Mesendoderm (in vitro differentiated cells): ENCODE data around the gene VPS26C.

ENCODE experiments used
- DNase-seq: peaks from one replicate; pipeline ENCODE4 v3.0.0; 2013
- H2AK5ac ChIP-seq: 2 replicates; pipeline ENCODE4 v1.6.1; 2013; ENCODE audit warnings: low read length, inconsistent platforms
- H2BK120ac ChIP-seq: 2 replicates; pipeline ENCODE4 v1.6.1; 2013; ENCODE audit warnings: low read depth, mild to moderate bottlenecking, low read length, moderate library complexity, mixed read lengths
- H2BK15ac ChIP-seq: replicated peaks from 2 replicates; pipeline ENCODE4 v1.6.1; 2013; ENCODE audit warnings: low read depth, mild to moderate bottlenecking, moderate library complexity
- H2BK5ac ChIP-seq: 2 replicates; pipeline ENCODE4 v1.6.1; 2013; ENCODE audit warnings: low read length, inconsistent platforms
- H3K18ac ChIP-seq: 2 replicates; pipeline ENCODE4 v1.6.1; 2013; ENCODE audit warnings: mild to moderate bottlenecking, low read length, mixed read lengths
- H3K23ac ChIP-seq: one replicate; pipeline ENCODE4 v1.6.1; 2013; ENCODE audit warnings: low read length
- H3K27ac ChIP-seq: 2 replicates; pipeline ENCODE4 v1.5.1; 2013; ENCODE audit warnings: low read depth, mild to moderate bottlenecking, inconsistent platforms, low read length, moderate library complexity
- H3K27me3 ChIP-seq: 2 replicates; pipeline ENCODE4 v1.6.1; 2013; ENCODE audit warnings: low read length, control low read depth, mild to moderate bottlenecking, inconsistent platforms; ENCODE audit not compliant: insufficient read depth, poor library complexity
- H3K36me3 ChIP-seq: 2 replicates; pipeline ENCODE4 v1.6.1; 2013; ENCODE audit warnings: low read length, inconsistent platforms; ENCODE audit not compliant: control insufficient read depth, insufficient read depth
- H3K4ac ChIP-seq: one replicate; pipeline ENCODE4 v1.6.1; 2013; ENCODE audit warnings: low read depth, mild to moderate bottlenecking, low read length, moderate library complexity
- H3K4me1 ChIP-seq: 2 replicates; pipeline ENCODE4 v1.6.1; 2013; ENCODE audit warnings: low read depth, low read length, inconsistent platforms; ENCODE audit not compliant: control insufficient read depth
- H3K4me2 ChIP-seq: 2 replicates; pipeline ENCODE4 v1.6.1; 2013; ENCODE audit warnings: low read length
- H3K4me3 ChIP-seq: 2 replicates; pipeline ENCODE4 v1.5.1; 2013; ENCODE audit warnings: mild to moderate bottlenecking, low read length
- H3K56ac ChIP-seq: one replicate; pipeline ENCODE4 v1.6.1; 2013; ENCODE audit warnings: low read length
- H3K79me1 ChIP-seq: 2 replicates; pipeline ENCODE4 v1.6.1; 2013; ENCODE audit warnings: low read length, inconsistent platforms
- H3K79me2 ChIP-seq: 2 replicates; pipeline ENCODE4 v1.6.1; 2013; ENCODE audit warnings: mild to moderate bottlenecking, low read length; ENCODE audit not compliant: control insufficient read depth, insufficient read depth
- H3K9ac ChIP-seq: 2 replicates; pipeline ENCODE4 v1.6.1; 2013; ENCODE audit warnings: low read length, inconsistent platforms
- H4K5ac ChIP-seq: one replicate; pipeline ENCODE4 v1.6.1; 2013; ENCODE audit warnings: low read length
- H4K8ac ChIP-seq: one replicate; pipeline ENCODE4 v1.6.1; 2013; ENCODE audit warnings: low read depth, mild to moderate bottlenecking, control low read depth, low read length, moderate library complexity
- WGBS: extraction: QIAGEN DNeasy Blood & Tissue Kit; methylation state at CpG from one replicate; pipeline ENCODE4 v1.1.7; 2013; ENCODE audit warnings: low lambda C conversion rate, missing lambda C conversion rate; ENCODE audit not compliant: insufficient coverage; ENCODE audit errors: extremely low coverage; 5-methylcytosine and 5-hydroxymethylcytosine counted together

Gene VPS26C

DNA sequence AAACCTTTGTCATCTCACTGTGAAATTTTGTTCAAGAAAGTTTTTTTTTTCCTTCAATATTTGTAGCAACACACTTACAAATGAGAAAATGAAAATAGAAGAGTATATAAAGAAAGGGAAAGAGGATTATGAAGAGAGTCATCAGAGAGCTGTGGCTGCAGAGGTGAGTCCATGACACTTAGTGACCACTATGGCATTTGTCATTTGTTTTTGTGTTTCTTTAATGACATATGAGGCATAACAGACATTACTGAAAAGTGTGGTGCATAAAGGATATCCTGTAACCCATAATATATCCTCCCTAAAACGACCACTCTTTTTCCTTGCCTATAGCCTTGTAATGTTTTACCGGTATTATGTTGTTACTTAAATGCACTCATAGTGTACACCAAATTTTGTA lies 80.2 kb downstream of the VPS26C start:
- H2AK5ac ChIP-seq = no peak overlapping the region
- no peaks in the 10 kb centered on the region for H3K4me1 ChIP-seq
- H2BK5ac ChIP-seq = no peak overlapping the region
- no peak overlapping the region for H3K9ac ChIP-seq
- H3K27me3 ChIP-seq = no peaks in the 10 kb centered on the region
- H4K5ac ChIP-seq = no peak overlapping the region
- no peak overlapping the region for H3K4me2 ChIP-seq
- DNase-seq = no peak
- no peak overlapping the region for H3K23ac ChIP-seq
- no peak overlapping the region for H3K56ac ChIP-seq
- H3K79me2 ChIP-seq = no peaks in the 10 kb centered on the region
- H4K8ac ChIP-seq = no peak overlapping the region
- WGBS = no CpG with 5 or more reads among the region's 2 CpGs
- H3K36me3 ChIP-seq = no peaks in the 10 kb centered on the region
- no peak overlapping the region for H3K18ac ChIP-seq
- no peak overlapping the region for H3K4me3 ChIP-seq
- no peak overlapping the region for H3K27ac ChIP-seq
- no peak overlapping the region for H3K4ac ChIP-seq
- H2BK15ac ChIP-seq = no peak overlapping the region
- H3K79me1 ChIP-seq = no peaks in the 10 kb centered on the region
- no peak overlapping the region for H2BK120ac ChIP-seq

DNA sequence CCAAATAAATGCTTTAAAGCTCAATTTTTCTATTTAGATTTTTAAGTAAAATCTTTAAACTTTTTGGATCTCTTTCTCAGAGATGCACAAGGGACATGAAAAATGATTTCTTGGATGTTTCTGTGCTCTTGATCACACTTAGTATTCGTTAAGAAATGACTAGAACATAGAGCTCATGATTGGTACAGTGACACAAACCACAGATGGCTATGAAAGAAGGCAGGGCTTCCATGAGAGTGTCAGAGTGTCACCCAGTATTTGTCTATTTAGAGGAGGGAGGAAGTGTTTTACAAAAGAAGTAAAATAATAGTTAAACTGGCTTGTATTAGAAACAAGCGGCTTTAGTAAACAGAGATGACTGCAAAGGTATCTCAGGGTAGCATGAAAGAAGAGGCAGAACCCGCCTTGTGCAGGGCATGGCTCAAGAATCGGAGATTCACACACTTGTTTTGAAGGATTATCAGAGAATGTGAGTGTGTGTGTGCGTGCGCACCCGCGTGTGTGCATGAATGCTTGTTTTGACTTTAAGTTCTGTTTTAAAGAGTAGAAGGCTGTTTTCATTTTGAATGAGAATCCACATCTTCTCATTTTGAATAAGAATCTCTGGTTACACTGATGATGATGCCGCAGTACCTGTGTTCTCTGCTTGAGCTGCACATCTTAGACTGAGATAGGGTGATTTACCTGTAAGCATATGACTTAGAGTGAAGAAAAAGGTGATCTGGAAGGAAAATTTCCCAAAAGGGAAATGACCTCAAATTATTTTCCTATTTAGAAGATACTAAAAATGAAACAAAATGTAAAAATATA lies 82.1 kb downstream of the VPS26C start:
- no peaks in the 10 kb centered on the region for H3K79me2 ChIP-seq
- no peak overlapping the region for H2BK15ac ChIP-seq
- no peaks in the 10 kb centered on the region for H3K79me1 ChIP-seq
- no peak overlapping the region for H4K8ac ChIP-seq
- H3K4ac ChIP-seq = no peak overlapping the region
- no peak overlapping the region for H3K27ac ChIP-seq
- no peak overlapping the region for H4K5ac ChIP-seq
- H3K4me2 ChIP-seq = no peak overlapping the region
- H2BK5ac ChIP-seq = no peak overlapping the region
- H3K4me3 ChIP-seq = no peak overlapping the region
- WGBS = no CpG with 5 or more reads among the region's 9 CpGs
- no peaks in the 10 kb centered on the region for H3K4me1 ChIP-seq
- no peaks in the 10 kb centered on the region for H3K36me3 ChIP-seq
- no peaks in the 10 kb centered on the region for H3K27me3 ChIP-seq
- H3K9ac ChIP-seq = no peak overlapping the region
- no peak for DNase-seq
- H3K56ac ChIP-seq = no peak overlapping the region
- H3K18ac ChIP-seq = no peak overlapping the region
- H2AK5ac ChIP-seq = no peak overlapping the region
- H3K23ac ChIP-seq = no peak overlapping the region
- no peak overlapping the region for H2BK120ac ChIP-seq

DNA sequence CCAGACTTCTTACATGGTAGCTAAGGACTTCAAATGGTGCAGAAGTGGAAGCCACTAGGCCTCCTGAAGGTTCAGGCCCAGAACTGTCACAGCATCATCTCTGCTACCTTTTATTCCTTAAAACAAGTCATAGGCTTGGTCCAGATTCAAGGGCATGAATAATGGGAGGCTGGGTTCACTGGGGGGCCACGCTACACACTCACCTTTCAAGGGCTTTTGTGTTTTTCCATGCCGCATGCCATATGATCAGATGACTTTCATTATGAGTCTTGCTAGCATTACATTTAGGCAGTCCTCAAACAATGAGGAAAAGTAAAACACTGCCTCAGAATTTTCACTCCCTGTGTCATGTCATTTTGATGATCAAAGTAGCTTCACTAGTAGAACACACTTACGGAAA lies 83.4 kb downstream of the VPS26C start:
- no peak overlapping the region for H3K56ac ChIP-seq
- H3K23ac ChIP-seq = no peak overlapping the region
- no peak overlapping the region for H3K18ac ChIP-seq
- H3K79me1 ChIP-seq = no peaks in the 10 kb centered on the region
- H2BK120ac ChIP-seq = no peak overlapping the region
- H3K36me3 ChIP-seq = peaks cover 2% of the 10 kb centered on the region
- no peaks in the 10 kb centered on the region for H3K27me3 ChIP-seq
- no peak for DNase-seq
- H3K9ac ChIP-seq = no peak overlapping the region
- H2BK15ac ChIP-seq = no peak overlapping the region
- no peak overlapping the region for H3K27ac ChIP-seq
- H4K5ac ChIP-seq = no peak overlapping the region
- no peak overlapping the region for H2AK5ac ChIP-seq
- H3K79me2 ChIP-seq = no peaks in the 10 kb centered on the region
- H3K4me1 ChIP-seq = no peaks in the 10 kb centered on the region
- no CpG with 5 or more reads among the region's 3 CpGs for WGBS
- H3K4ac ChIP-seq = no peak overlapping the region
- no peak overlapping the region for H3K4me2 ChIP-seq
- H3K4me3 ChIP-seq = no peak overlapping the region
- no peak overlapping the region for H2BK5ac ChIP-seq
- H4K8ac ChIP-seq = no peak overlapping the region

GRCh38 chr21:37182222-37182621 lies 84.9 kb downstream of the VPS26C start:
- WGBS = no CpG with 5 or more reads among the region's 6 CpGs

DNA sequence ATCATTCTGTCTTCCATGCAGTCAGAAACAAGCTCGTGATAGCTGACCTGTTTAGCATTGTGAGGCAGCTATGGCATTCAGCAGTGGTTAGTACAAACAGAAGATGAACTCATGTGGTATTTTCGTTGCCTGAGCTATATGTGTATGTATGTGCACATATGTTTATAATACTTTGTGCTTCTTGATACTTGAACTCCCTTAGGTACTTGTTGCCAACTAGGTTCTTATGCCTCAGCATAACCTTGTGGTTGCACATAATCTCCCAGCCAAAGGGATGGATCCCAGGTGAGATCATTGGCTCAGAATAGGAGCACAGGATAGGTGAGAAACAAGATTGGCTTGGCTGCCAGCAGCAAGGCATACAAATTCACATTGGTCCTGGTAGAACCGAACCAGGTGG lies 86.1 kb downstream of the VPS26C start:
- H3K18ac ChIP-seq = no peak overlapping the region
- no peak overlapping the region for H2AK5ac ChIP-seq
- no peaks in the 10 kb centered on the region for H3K4me1 ChIP-seq
- H3K79me2 ChIP-seq = no peaks in the 10 kb centered on the region
- H3K79me1 ChIP-seq = no peaks in the 10 kb centered on the region
- no peak overlapping the region for H3K23ac ChIP-seq
- WGBS = no CpG with 5 or more reads among the region's 3 CpGs
- H3K27ac ChIP-seq = no peak overlapping the region
- H3K56ac ChIP-seq = no peak overlapping the region
- H3K9ac ChIP-seq = no peak overlapping the region
- no peak overlapping the region for H4K5ac ChIP-seq
- DNase-seq = no peak
- no peak overlapping the region for H3K4me2 ChIP-seq
- no peak overlapping the region for H2BK15ac ChIP-seq
- H3K4ac ChIP-seq = no peak overlapping the region
- H4K8ac ChIP-seq = no peak overlapping the region
- no peak overlapping the region for H2BK5ac ChIP-seq
- no peaks in the 10 kb centered on the region for H3K27me3 ChIP-seq
- H2BK120ac ChIP-seq = no peak overlapping the region
- H3K4me3 ChIP-seq = no peak overlapping the region
- H3K36me3 ChIP-seq = peaks cover 2% of the 10 kb centered on the region

More at GRCh38 chr21:37182222-37182621, 84.9 kb downstream of the VPS26C start:
- no peak overlapping the region for H3K9ac ChIP-seq
- no peak overlapping the region for H4K5ac ChIP-seq
- H3K79me1 ChIP-seq = no peaks in the 10 kb centered on the region
- H4K8ac ChIP-seq = no peak overlapping the region
- H3K23ac ChIP-seq = no peak overlapping the region
- H2BK5ac ChIP-seq = no peak overlapping the region
- no peak for DNase-seq
- no peak overlapping the region for H2AK5ac ChIP-seq
- H3K4me1 ChIP-seq = no peaks in the 10 kb centered on the region
- no peaks in the 10 kb centered on the region for H3K79me2 ChIP-seq
- no peak overlapping the region for H3K4me3 ChIP-seq
- H3K36me3 ChIP-seq = peaks cover 2% of the 10 kb centered on the region
- H3K18ac ChIP-seq = no peak overlapping the region
- no peak overlapping the region for H3K4me2 ChIP-seq
- H3K27ac ChIP-seq = no peak overlapping the region
- H3K27me3 ChIP-seq = no peaks in the 10 kb centered on the region
- H2BK15ac ChIP-seq = no peak overlapping the region
- no peak overlapping the region for H3K4ac ChIP-seq
- no peak overlapping the region for H3K56ac ChIP-seq
- no peak overlapping the region for H2BK120ac ChIP-seq

- Histone ChIP-seq H3K79me1 (no peaks in the 10 kb centered on the region), H2BK5ac (no peak overlapping the region), H2BK120ac (no peak overlapping the region), H3K27me3 (no peaks in the 10 kb centered on the region), H3K56ac (no peak overlapping the region), H3K79me2 (no peaks in the 10 kb centered on the region), H2BK15ac (no peak overlapping the region), H3K27ac (no peak overlapping the region), H3K18ac (no peak overlapping the region), H3K4me2 (no peak overlapping the region), H4K8ac (no peak overlapping the region), H3K4me3 (no peak overlapping the region), H4K5ac (no peak overlapping the region), H3K4me1 (no peaks in the 10 kb centered on the region), H3K9ac (no peak overlapping the region), H3K23ac (no peak overlapping the region), H2AK5ac (no peak overlapping the region), H3K4ac (no peak overlapping the region), H3K36me3 (peaks cover 2% of the 10 kb centered on the region)
- WGBS = no CpG with 5 or more reads among the region's 5 CpGs
- peak; percentile 14 for DNase-seq
Measured at GRCh38 chr21:37176716-37177115, 90.4 kb downstream of the VPS26C start.
